Cardiac septum (tissue), 1 donor: ENCODE results near the gene KHNYN. TPM values are rescaled to one million over a fixed set of nuclear protein-coding genes. Genes with fewer than 3 reads are reported as not detected.

Source experiments
- DNase-seq: peaks from one replicate; pipeline ENCODE4 v3.0.0-alpha.2; 2020; ENCODE audit warnings: low spot score
- intact Hi-C: fragments of 100-400 bp; cut with DNase I; formaldehyde crosslinking; loops from one replicate; pipeline ENCODE4 v1.14.0; 2022
- total RNA-seq: library from RNA; stranded (reverse); fragmentation: NEBNext Ultra II Directional; extraction: Animal tissue kit (Norgen Biotek cat#: 25700); gene quantifications from one replicate; pipeline ENCODE4 v1.2.1, GENCODE V29; 2021
- donor health status: DM: no; HTN: no; CAD: no.

Gene KHNYN
- total RNA-seq, 1 donor from 2014 or later = 23.5 TPM

GRCh38 chr14:24399447-24399822 lies 30.3 kb upstream of the KHNYN start:
- intact Hi-C loops = loop anchor here (2.0 kb wide), 1 partner anchor 33 kb away; no protein-coding TSS in a partner anchor
- DNase-seq = no peak

GRCh38 chr14:24399999-24400718 lies 29.6 kb upstream of the KHNYN start:
- no peak for DNase-seq
- intact Hi-C loops = loop anchor here (2.0 kb wide), 1 partner anchor 33 kb away; no protein-coding TSS in a partner anchor

- intact Hi-C loops = no loop called here
Observed at GRCh38 chr14:24401810-24402702, 27.7 kb upstream of the KHNYN start.

GRCh38 chr14:24403294-24403998 lies 26.3 kb upstream of the KHNYN start:
- intact Hi-C loops = no loop called here
- DNase-seq = no peak

More at GRCh38 chr14:24401810-24402702, 27.7 kb upstream of the KHNYN start:
- DNase-seq = no peak

- DNase-seq = no peak
- intact Hi-C loops = no loop called here
Observed at GRCh38 chr14:24404814-24405213, 24.9 kb upstream of the KHNYN start.

GRCh38 chr14:24406416-24406815 lies 23.3 kb upstream of the KHNYN start:
- no peak for DNase-seq
- intact Hi-C loops = no loop called here

GRCh38 chr14:24407608-24408325 lies 22.0 kb upstream of the KHNYN start:
- no peak for DNase-seq
- intact Hi-C loops = no loop called here

GRCh38 chr14:24408764-24409163 lies 21.0 kb upstream of the KHNYN start:
- intact Hi-C loops = no loop called here
- no peak for DNase-seq

- intact Hi-C loops = no loop called here
- DNase-seq = no peak
Observed at GRCh38 chr14:24409192-24409591, 20.6 kb upstream of the KHNYN start.

GRCh38 chr14:24409956-24410355 lies 19.8 kb upstream of the KHNYN start:
- DNase-seq = no peak
- intact Hi-C loops = no loop called here

- no peak for DNase-seq
- intact Hi-C loops = no loop called here
Observed at GRCh38 chr14:24411443-24412389, 18.0 kb upstream of the KHNYN start.

- intact Hi-C loops = no loop called here
- no peak for DNase-seq
Observed at GRCh38 chr14:24414077-24414476, 15.7 kb upstream of the KHNYN start.

GRCh38 chr14:24414732-24415420 lies 14.9 kb upstream of the KHNYN start:
- DNase-seq = no peak
- intact Hi-C loops = no loop called here

GRCh38 chr14:24415421-24416253 lies 14.1 kb upstream of the KHNYN start:
- DNase-seq = no peak
- intact Hi-C loops = no loop called here

GRCh38 chr14:24416254-24416931 lies 13.4 kb upstream of the KHNYN start:
- intact Hi-C loops = no loop called here
- no peak for DNase-seq

- intact Hi-C loops = no loop called here
- DNase-seq = no peak
Observed at GRCh38 chr14:24416932-24417619, 12.7 kb upstream of the KHNYN start.
